GM21381 (cell line): ENCODE measurements around the gene ADIPOR2.

ENCODE experiments used
- ATAC-seq: cut with Tn5 transposase; IDR thresholded peaks from one replicate; pipeline ENCODE4 v1.9.1; 2021; ENCODE audit warnings: mild to moderate bottlenecking, moderate library complexity; ENCODE audit not compliant: unreplicated experiment

The ADIPOR2 gene

GRCh38 chr12:1797011-1797901 lies 106.4 kb downstream of the ADIPOR2 start:
- ATAC-seq, result peak; percentile 10

DNA sequence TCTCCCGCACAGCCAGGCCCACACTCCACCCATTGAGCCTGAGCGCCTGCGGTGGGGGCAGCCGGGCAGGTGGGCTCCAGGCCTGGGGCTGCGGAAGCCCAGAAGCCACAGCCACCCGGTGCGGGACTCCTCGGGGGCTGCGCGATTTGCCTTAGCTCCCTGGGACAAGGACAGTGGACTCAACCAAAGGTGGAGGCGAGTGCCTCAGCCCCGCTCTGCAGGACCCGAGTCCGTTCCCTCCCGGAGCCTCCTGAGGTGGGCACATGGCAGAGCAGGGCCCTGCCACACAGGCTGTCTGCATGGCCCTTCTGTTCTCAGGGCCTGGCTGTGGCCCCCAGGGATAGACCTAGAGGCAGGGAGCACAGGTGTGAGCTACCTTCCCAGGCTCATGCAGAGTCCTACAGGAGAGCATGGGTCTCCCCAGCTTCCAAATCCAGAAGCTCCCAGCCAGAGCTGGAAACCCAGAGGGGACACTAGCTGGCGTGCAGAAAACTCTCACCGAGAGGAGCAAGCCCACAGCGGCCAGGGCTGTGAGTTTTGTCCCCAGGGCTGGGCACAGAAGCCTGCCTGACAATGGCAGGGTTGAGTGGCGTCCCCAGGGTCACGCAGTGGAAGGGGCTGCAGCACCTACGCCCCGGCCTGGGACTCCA lies 107.2 kb downstream of the ADIPOR2 start:
- no peak for ATAC-seq

DNA sequence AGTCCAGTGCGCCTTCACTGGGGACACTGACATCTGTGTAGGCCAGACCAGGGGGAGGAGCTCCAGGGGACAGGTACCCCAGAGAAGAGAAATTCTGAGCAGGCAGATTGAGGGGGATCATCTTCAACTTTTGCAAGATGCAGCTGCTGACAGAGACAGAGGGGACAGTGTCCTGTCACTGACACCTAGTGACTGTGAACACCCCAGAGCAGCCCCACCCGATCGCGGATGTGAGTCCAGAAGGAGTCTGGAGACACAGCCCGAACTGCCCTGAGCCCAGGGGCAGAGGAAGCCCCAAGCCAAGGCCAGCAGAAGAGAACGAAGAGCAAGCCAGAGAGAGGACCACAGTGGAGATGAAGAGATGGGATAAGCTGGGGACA lies 107.8 kb downstream of the ADIPOR2 start:
- no peak for ATAC-seq

DNA sequence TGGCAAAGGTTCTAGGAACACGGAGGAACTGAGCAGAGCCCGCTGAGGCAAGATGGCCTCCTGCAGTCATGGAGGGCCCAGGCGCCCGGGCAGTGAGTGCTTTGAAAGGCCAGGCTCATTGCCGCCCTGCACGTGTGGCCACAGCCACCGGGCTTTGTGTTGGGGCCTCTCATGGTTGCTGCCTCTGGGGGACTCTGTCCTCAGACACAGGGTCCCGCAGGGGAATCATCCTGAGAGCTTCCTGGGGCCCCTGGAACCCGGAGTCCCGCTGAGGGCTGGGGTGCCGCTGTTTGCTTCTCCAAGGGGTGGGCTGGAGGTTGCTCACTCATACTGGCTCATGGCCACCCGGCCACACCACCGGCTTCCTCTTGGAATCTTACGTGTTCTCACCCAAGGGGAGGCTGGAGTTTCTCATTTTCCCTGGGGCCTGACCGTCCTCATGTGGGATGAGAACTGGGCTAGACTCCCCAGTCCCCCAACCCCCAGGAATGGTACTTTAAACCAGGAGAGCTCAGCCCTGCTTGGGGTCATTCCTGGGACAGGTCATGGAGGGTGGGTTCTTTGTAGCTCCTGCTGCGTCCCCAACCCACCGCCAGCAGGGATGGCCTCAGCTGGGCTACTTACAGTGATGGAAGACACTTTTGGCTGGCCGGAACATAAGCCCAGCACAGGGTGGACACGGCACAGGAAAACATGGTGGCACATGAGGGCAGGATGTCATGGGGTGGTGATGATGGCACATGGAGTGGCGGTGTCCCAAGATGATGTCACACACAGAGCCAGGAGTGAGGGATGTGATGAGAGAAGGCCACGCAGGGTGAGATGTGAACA lies 108.4 kb downstream of the ADIPOR2 start:
- no peak for ATAC-seq

GRCh38 chr12:1799882-1800400 lies 109.1 kb downstream of the ADIPOR2 start:
- ATAC-seq, result no peak

GRCh38 chr12:1800401-1801302 lies 109.8 kb downstream of the ADIPOR2 start:
- no peak for ATAC-seq

DNA sequence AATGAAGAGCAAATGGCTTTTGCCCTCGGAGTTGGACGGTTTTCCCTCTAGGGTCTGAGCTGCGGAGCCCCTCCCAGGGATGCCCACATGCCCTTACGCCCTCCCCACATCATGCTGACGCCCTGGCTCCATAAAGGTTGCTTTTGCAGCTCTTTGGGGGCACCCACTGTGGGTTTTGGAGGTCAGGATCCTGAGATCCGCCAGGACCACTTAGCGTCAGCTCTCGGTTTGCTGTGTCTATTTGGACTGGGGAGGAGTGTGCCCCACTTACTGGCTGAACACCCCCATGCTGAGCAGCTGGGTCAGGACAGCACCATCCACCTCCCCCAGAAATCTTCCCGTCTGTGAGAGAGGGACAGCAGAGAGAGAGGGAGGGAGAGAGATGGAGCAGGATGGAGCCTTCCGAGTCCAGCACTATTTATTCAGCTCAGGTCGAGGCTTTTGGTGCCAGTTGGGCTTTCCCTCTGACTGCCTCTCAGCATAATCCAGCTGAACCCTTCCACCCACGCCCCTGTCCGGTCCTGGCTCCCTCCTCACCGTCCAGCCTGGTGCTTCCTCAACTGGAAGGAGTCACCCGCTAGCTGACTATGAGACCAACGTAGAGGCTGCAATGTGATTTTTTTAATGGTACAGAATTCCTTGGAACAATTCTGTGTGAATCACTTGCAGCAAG lies 110.6 kb downstream of the ADIPOR2 start:
- no peak for ATAC-seq

- ATAC-seq, result no peak
These were observed 112.9 kb downstream of the ADIPOR2 start for GRCh38 chr12:1803736-1804135.

- ATAC-seq, result peak; percentile 94
These were observed 113.9 kb downstream of the ADIPOR2 start for GRCh38 chr12:1804545-1805332.

GRCh38 chr12:1805441-1806081 lies 114.7 kb downstream of the ADIPOR2 start:
- ATAC-seq, result no peak

GRCh38 chr12:1806301-1807086 lies 115.6 kb downstream of the ADIPOR2 start:
- ATAC-seq, result no peak

- no peak for ATAC-seq
These were observed 116.4 kb downstream of the ADIPOR2 start for GRCh38 chr12:1807087-1807860.

DNA sequence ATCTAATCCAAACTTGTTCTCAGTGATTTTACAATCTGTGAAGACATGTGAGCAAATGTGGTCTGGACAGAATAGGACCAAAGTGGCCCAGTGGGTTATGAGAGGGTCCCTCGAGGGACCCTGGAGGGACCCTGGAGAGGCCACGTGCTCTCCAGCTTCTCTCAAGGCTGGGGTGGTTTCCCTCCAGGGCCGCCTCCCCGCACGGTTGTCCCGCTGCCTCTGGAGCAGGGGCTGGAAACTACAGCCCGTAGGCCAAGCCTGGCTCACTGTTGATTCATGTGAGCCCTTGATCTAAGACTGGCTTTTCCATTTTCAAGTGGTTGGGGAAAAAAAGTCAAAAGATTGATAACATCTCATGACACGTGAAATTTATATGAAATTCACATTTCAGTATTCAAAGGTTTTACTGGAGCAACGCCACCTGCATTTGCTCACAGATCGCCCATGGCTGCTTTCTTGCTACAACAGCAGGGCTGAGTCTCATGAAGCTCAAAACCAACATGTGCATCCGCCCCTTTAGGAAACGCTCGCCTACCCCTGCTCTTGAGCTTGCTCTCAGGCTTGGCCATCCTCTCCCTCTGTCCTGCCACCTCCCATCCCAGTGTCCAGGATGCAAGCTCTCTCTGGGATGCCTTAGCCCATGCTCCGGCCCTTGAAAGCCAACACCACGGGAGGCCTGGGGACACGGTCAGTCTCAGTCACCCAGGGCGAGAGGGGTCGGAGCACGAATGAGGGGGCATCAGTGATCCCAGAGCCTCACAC lies 117.3 kb downstream of the ADIPOR2 start:
- ATAC-seq, result no peak

GRCh38 chr12:1808798-1809480 lies 118.1 kb downstream of the ADIPOR2 start:
- no peak for ATAC-seq

DNA sequence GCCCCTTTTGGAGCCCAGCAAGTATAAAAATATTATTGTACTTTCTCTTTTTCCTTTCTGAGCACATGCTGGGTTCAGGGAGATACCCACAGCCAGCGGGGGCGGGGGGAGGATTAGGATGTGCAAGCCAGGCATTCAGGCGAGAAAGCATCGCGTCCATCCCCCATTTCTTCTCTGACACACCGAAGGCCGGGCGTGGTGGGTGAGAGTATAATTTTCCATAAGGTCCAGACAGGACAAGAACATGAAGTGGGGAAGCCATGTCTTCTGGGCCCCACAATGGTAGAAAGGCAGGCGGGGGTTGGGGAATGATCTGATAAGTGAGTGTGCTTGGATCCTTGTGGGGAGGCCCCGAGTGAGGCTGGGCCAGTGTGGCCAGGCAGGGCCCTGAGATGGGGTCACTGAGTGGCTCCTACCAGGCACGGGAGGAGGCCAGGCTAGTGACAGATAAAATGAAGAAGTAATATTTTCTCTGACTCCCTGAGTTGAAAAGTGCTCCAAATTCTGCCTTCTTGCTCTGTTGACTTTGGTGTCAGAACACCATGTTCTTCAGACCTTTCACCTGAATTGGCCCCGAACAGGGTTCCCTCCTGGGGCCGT lies 118.8 kb downstream of the ADIPOR2 start:
- no peak for ATAC-seq
